Karpas-422 (cell line): ENCODE data around the gene C12orf60. TPM values are rescaled to one million over a fixed set of nuclear protein-coding genes. Genes with fewer than 3 reads are reported as not detected.
A peak's percentile ranks its signal among the peaks of the same experiment; 100 is the strongest.

Experiments used
- DNase-seq: peaks from one replicate; pipeline ENCODE4 v3.0.0-alpha.2; 2015
- H2AFZ ChIP-seq: fragments of 200-600 bp; sonication (generic); 2 replicates; pipeline ENCODE4 v1.6.1; 2014; ENCODE audit warnings: antibody characterized with exemption, low read length, mixed read lengths
- H3K27ac ChIP-seq: fragments of 200-600 bp; sonication (generic); 2 replicates; pipeline ENCODE4 v1.5.1; 2014; ENCODE audit warnings: mild to moderate bottlenecking, low read length, moderate library complexity
- H3K27me3 ChIP-seq: fragments of 200-600 bp; sonication (generic); 2 replicates; pipeline ENCODE4 v1.6.1; 2014; ENCODE audit warnings: low read length, mixed read lengths
- H3K36me3 ChIP-seq: fragments of 200-600 bp; sonication (generic); 2 replicates; pipeline ENCODE4 v1.6.1; 2014; ENCODE audit warnings: low read length, mixed read lengths; ENCODE audit not compliant: insufficient read depth
- H3K4me1 ChIP-seq: fragments of 200-600 bp; sonication (generic); 2 replicates; pipeline ENCODE4 v1.6.1; 2014; ENCODE audit warnings: mild to moderate bottlenecking, low read length, mixed read lengths
- H3K4me2 ChIP-seq: fragments of 200-600 bp; sonication (generic); 2 replicates; pipeline ENCODE4 v1.6.1; 2014; ENCODE audit warnings: low read length, low read depth, mild to moderate bottlenecking; ENCODE audit not compliant: poor library complexity, severe bottlenecking
- H3K4me3 ChIP-seq: fragments of 200-600 bp; sonication (generic); 2 replicates; pipeline ENCODE4 v1.5.1; 2014; ENCODE audit warnings: mild to moderate bottlenecking, antibody characterized with exemption, low read length, mixed read lengths
- H3K79me2 ChIP-seq: fragments of 200-600 bp; sonication (generic); 2 replicates; pipeline ENCODE4 v1.6.1; 2014; ENCODE audit warnings: mild to moderate bottlenecking, low read length, mixed read lengths
- H3K9ac ChIP-seq: fragments of 200-600 bp; sonication (generic); 2 replicates; pipeline ENCODE4 v1.6.0; 2014; ENCODE audit warnings: low read length
- H3K9me2 ChIP-seq: fragments of 200-600 bp; sonication (generic), shearing (Covaris generic); replicated peaks from 2 replicates; pipeline ENCODE4 v1.6.0; 2014; ENCODE audit warnings: mild to moderate bottlenecking, low read length, moderate library complexity; ENCODE audit not compliant: insufficient read depth
- H3K9me3 ChIP-seq: fragments of 300-700, 200-600 bp; sonication (generic); 2 replicates; pipeline ENCODE4 v1.6.1; 2014; ENCODE audit warnings: low read length, mixed read lengths
- H4K20me1 ChIP-seq: fragments of 200-600 bp; sonication (generic); 2 replicates; pipeline ENCODE4 v1.6.1; 2014; ENCODE audit warnings: mild to moderate bottlenecking, antibody characterized with exemption, low read length, low read depth; ENCODE audit not compliant: insufficient read depth
- total RNA-seq: library from RNA; depleted of rRNA; stranded (reverse); fragments of >200 nt; shearing (Covaris generic); gene quantifications from 2 replicates; pipeline ENCODE4 v1.2.3, GENCODE V29; 2014; ENCODE audit warnings: low replicate concordance

The C12orf60 gene
- total RNA-seq, 1 experiment from 2014 or later = 0.52 TPM

GRCh38 chr12:14810953-14811483 is 7.5 kb downstream of the C12orf60 start:
- Histone ChIP-seq H3K4me1 (peaks cover 6% of the 10 kb centered on the region; the same call in 1 of the 2 replicates), H3K9me3 (no peaks in the 10 kb centered on the region), H3K9ac (no peak overlapping the region), H3K4me2 (no peak overlapping the region), H2AFZ (no peak overlapping the region), H3K27me3 (no peaks in the 10 kb centered on the region), H3K4me3 (no peak overlapping the region), H3K9me2 (no peaks in the 10 kb centered on the region), H3K36me3 (no peaks in the 10 kb centered on the region), H3K79me2 (no peaks in the 10 kb centered on the region), H3K27ac (no peak overlapping the region), H4K20me1 (no peaks in the 10 kb centered on the region)
- DNase-seq = no peak

- Histone ChIP-seq H3K79me2 (no peaks in the 10 kb centered on the region), H3K27me3 (no peaks in the 10 kb centered on the region)
Observed at GRCh38 chr12:14811486-14811885, 8.0 kb downstream of the C12orf60 start.

GRCh38 chr12:14814014-14814413 is 10.5 kb downstream of the C12orf60 start, which contains the start of gene SMCO3:
Gene SMCO3, minus strand, starts transcription at chr12:14814182. Its CDS starts 7,502 bp downstream, at chr12:14806680.
- no peaks in the 10 kb centered on the region for H3K27me3 ChIP-seq
- no peak within 1 kb of the TSS for H3K27ac ChIP-seq
- H3K79me2 ChIP-seq = no peaks in the 10 kb centered on the region
- no peak for DNase-seq
- peaks cover 6% of the 10 kb centered on the region; the same call in 1 of the 2 replicates for H3K4me1 ChIP-seq
- no peaks in the 10 kb centered on the region for H3K36me3 ChIP-seq
- H3K9me2 ChIP-seq = no peaks in the 10 kb centered on the region
- no peak within 1 kb of the TSS for H3K4me3 ChIP-seq
- no peak within 1 kb of the TSS for H2AFZ ChIP-seq
- H3K9ac ChIP-seq = no peak within 1 kb of the TSS
- H3K9me3 ChIP-seq = no peaks in the 10 kb centered on the region
- no peaks in the 10 kb centered on the region for H4K20me1 ChIP-seq
- no peak within 1 kb of the TSS for H3K4me2 ChIP-seq

More at GRCh38 chr12:14811486-14811885, 8.0 kb downstream of the C12orf60 start:
- Histone ChIP-seq H3K27ac (no peak overlapping the region), H4K20me1 (no peaks in the 10 kb centered on the region), H3K4me3 (no peak overlapping the region), H3K9ac (no peak overlapping the region), H3K4me2 (no peak overlapping the region), H3K9me3 (no peaks in the 10 kb centered on the region), H3K36me3 (no peaks in the 10 kb centered on the region), H2AFZ (no peak overlapping the region), H3K4me1 (peaks cover 6% of the 10 kb centered on the region; the same call in 1 of the 2 replicates), H3K9me2 (no peaks in the 10 kb centered on the region)
- DNase-seq = no peak

- Histone ChIP-seq H3K9me3 (no peaks in the 10 kb centered on the region), H3K9me2 (no peaks in the 10 kb centered on the region), H3K4me1 (no peaks in the 10 kb centered on the region), H3K9ac (no peak overlapping the region), H3K4me3 (no peak overlapping the region), H2AFZ (no peak overlapping the region), H3K36me3 (no peaks in the 10 kb centered on the region), H3K27me3 (no peaks in the 10 kb centered on the region), H4K20me1 (no peaks in the 10 kb centered on the region), H3K79me2 (no peaks in the 10 kb centered on the region), H3K4me2 (no peak overlapping the region), H3K27ac (no peak overlapping the region)
- no peak for DNase-seq
Observed at GRCh38 chr12:14824012-14824634, 20.7 kb downstream of the C12orf60 start.

GRCh38 chr12:14825256-14825655 is 21.8 kb downstream of the C12orf60 start:
- Histone ChIP-seq H3K9me2 (no peaks in the 10 kb centered on the region), H3K4me3 (no peak overlapping the region)

GRCh38 chr12:14826491-14826890 is 23.0 kb downstream of the C12orf60 start:
- no peak overlapping the region for H3K4me2 ChIP-seq
- no peak overlapping the region for H3K27ac ChIP-seq
- H3K9me2 ChIP-seq = no peaks in the 10 kb centered on the region

More at GRCh38 chr12:14825256-14825655, 21.8 kb downstream of the C12orf60 start:
- Histone ChIP-seq H4K20me1 (no peaks in the 10 kb centered on the region), H2AFZ (no peak overlapping the region), H3K79me2 (no peaks in the 10 kb centered on the region), H3K4me1 (no peaks in the 10 kb centered on the region), H3K27me3 (no peaks in the 10 kb centered on the region), H3K9ac (no peak overlapping the region), H3K4me2 (no peak overlapping the region), H3K9me3 (no peaks in the 10 kb centered on the region), H3K27ac (no peak overlapping the region), H3K36me3 (no peaks in the 10 kb centered on the region)
- DNase-seq = no peak

GRCh38 chr12:14827043-14827442 is 23.6 kb downstream of the C12orf60 start:
- no peak for DNase-seq
- Histone ChIP-seq H4K20me1 (no peaks in the 10 kb centered on the region), H3K9me2 (no peaks in the 10 kb centered on the region), H3K36me3 (no peaks in the 10 kb centered on the region), H3K9ac (no peak overlapping the region), H3K27me3 (no peaks in the 10 kb centered on the region), H3K27ac (no peak overlapping the region), H3K4me2 (no peak overlapping the region), H3K79me2 (no peaks in the 10 kb centered on the region), H3K9me3 (no peaks in the 10 kb centered on the region), H3K4me1 (no peaks in the 10 kb centered on the region), H2AFZ (no peak overlapping the region), H3K4me3 (no peak overlapping the region)

More at GRCh38 chr12:14826491-14826890, 23.0 kb downstream of the C12orf60 start:
- Histone ChIP-seq H3K27me3 (no peaks in the 10 kb centered on the region), H3K4me1 (no peaks in the 10 kb centered on the region), H3K36me3 (no peaks in the 10 kb centered on the region), H3K79me2 (no peaks in the 10 kb centered on the region), H3K9me3 (no peaks in the 10 kb centered on the region), H2AFZ (no peak overlapping the region), H3K4me3 (no peak overlapping the region), H4K20me1 (no peaks in the 10 kb centered on the region), H3K9ac (no peak overlapping the region)
- no peak for DNase-seq

- no peaks in the 10 kb centered on the region for H3K27me3 ChIP-seq
- H3K79me2 ChIP-seq = no peaks in the 10 kb centered on the region
- H3K9ac ChIP-seq = no peak overlapping the region
- no peak overlapping the region for H3K4me3 ChIP-seq
- no peak overlapping the region for H3K4me2 ChIP-seq
- DNase-seq = peak; percentile 80
- H3K27ac ChIP-seq = no peak overlapping the region
- no peaks in the 10 kb centered on the region for H3K4me1 ChIP-seq
- no peaks in the 10 kb centered on the region for H4K20me1 ChIP-seq
- H3K9me3 ChIP-seq = no peaks in the 10 kb centered on the region
- H3K9me2 ChIP-seq = no peaks in the 10 kb centered on the region
- H2AFZ ChIP-seq = no peak overlapping the region
- no peaks in the 10 kb centered on the region for H3K36me3 ChIP-seq
Observed at GRCh38 chr12:14828892-14829291, 25.4 kb downstream of the C12orf60 start.
